Pericardium fibroblast (primary cell): ENCODE data around the gene ATP6V1G3. TPM values are rescaled to one million over a fixed set of nuclear protein-coding genes. Genes with fewer than 3 reads are reported as not detected.

Source experiments
- total RNA-seq: library from RNA; depleted of rRNA; stranded (reverse); fragments of >200 nt; gene quantifications from 2 replicates; pipeline ENCODE4 v1.2.3, GENCODE V29; 2015

Gene ATP6V1G3
- total RNA-seq: 0.23 TPM in 1 of 2 replicates, not detected in the other

GRCh38 chr1:198540580-198540979, at the start of gene ATP6V1G3:
ATP6V1G3 (minus strand) TSS chr1:198540680; CDS start chr1:198540650, 30 bp downstream.

Other genes starting within 250 kb of the ATP6V1G3 start
- not detected in 2 replicates for gene PTPRC, start 98.4 kb upstream of the ATP6V1G3 start, total RNA-seq